GM19463 (cell line): ENCODE measurements around the gene SIGLEC12.
"Not testable (repeated sequence)": the region's sequence is repeated elsewhere in the genome, so short reads cannot be mapped to it uniquely, and the experiment has no call there.

Source experiments
- ATAC-seq: cut with Tn5 transposase; IDR thresholded peaks from one replicate; pipeline ENCODE4 v1.9.1; 2021; ENCODE audit warnings: mild to moderate bottlenecking, moderate library complexity; ENCODE audit not compliant: unreplicated experiment

Gene SIGLEC12

DNA sequence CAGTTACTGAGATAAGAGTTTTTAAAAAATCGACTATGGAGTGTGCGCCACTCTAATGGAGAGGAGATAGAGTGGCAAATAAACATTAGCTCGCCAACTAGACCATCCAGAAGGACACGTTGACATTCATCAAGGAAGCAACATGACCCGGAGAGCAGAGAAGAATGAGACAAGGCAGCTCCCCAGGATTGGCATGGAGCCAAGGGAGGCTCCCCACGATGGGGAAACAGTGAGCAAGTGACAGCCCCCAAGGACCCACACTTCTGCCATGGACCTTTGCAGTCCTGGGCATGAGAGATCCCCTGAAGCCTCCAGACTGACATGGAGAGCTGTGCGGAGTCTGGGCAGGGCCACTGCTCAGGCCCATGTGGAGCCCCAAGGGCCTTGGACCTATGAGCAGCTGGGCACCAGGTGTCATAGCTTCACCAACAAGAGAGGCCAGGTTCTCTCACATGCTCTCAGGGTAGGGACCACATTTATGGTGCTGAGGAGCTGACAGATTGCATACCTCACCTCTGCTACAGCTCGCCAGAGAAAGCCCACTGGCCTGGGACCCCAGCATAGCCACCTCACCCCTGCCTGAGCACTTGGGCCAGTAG lies 23.2 kb upstream of the SIGLEC12 start:
- ATAC-seq = no peak

- ATAC-seq = no peak
Measured at GRCh38 chr19:51521781-51522180, 20.2 kb upstream of the SIGLEC12 start.

- ATAC-seq = no peak
Measured at GRCh38 chr19:51521357-51521756, 19.8 kb upstream of the SIGLEC12 start.

GRCh38 chr19:51520728-51521127 lies 19.1 kb upstream of the SIGLEC12 start:
- no peak for ATAC-seq

GRCh38 chr19:51514866-51515481 lies 13.4 kb upstream of the SIGLEC12 start:
- ATAC-seq = no peak

- no peak for ATAC-seq
Measured at GRCh38 chr19:51513968-51514367, 12.4 kb upstream of the SIGLEC12 start.

- no peak for ATAC-seq
Measured at GRCh38 chr19:51511353-51511752, 9.8 kb upstream of the SIGLEC12 start.

GRCh38 chr19:51509823-51510660 lies 8.4 kb upstream of the SIGLEC12 start:
- no peak for ATAC-seq

GRCh38 chr19:51508059-51508733 lies 6.6 kb upstream of the SIGLEC12 start:
- ATAC-seq = no peak

DNA sequence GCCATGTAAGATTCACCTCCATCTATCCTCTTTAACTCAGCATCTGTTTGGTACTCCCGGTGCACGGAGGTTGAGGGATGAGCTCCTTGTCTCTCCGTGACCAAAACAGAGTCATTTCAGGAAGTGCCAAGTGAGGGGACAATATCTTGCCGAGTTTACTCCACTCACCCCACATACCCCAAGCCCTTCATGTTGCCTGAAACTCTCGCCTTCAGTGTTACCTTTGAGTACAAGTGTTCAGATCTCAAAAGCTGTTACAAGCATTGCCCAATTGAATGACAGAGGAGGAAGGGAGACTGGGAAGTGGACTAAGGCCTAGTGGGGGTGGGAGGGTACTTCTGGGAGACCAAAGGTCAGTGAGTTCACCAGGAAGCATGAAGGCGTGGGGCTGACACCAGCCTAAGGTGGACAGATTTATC lies 6.0 kb upstream of the SIGLEC12 start:
- ATAC-seq = no peak

DNA sequence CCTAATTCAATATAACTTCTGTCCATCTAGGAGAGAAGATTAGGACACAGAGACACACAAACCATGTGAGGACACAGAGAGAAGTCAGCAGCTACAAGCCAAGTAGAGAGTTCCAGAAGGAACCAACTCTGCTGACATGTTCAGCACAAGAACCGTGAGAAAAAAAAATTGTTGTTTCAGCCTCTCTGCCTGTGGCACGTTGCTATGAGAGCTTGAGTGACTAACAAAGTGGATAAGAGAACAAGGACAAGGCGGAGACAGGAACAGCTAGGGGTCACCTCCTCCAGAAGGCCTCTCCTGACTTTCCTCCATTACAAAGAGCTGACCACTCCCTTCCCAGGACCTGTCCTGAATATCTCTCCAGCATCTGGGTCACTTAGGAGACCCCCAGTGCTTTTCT lies 5.6 kb upstream of the SIGLEC12 start:
- no peak for ATAC-seq

DNA sequence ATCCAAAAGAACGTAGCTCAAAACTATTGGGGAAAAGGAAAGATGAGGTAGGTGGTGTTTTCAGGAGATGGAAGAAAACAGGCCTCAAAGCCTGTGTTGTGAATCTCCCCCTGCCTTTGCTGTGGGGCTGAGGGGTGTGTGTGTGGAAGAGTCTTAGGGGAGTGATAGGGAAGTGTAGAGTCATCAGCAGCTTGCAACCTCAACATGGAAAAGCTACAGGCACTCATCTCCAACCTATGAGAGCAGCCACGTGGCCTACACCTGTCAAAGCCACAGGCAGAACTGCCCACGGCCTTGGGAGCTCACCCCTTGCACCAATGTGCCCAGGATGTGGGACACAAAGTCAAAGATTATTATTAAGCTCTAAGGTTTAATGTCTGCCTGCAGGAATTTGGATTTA lies 4.3 kb upstream of the SIGLEC12 start:
- ATAC-seq = no peak

GRCh38 chr19:51503896-51504295 lies 2.3 kb upstream of the SIGLEC12 start:
- no peak for ATAC-seq

- ATAC-seq = no peak
Measured at GRCh38 chr19:51503286-51503817, 1.8 kb upstream of the SIGLEC12 start.

GRCh38 chr19:51500931-51501330 lies 669 bp downstream of the SIGLEC12 start:
- ATAC-seq = not testable (repeated sequence)

- ATAC-seq = no peak
Measured at GRCh38 chr19:51497666-51498065, 3.9 kb downstream of the SIGLEC12 start.

DNA sequence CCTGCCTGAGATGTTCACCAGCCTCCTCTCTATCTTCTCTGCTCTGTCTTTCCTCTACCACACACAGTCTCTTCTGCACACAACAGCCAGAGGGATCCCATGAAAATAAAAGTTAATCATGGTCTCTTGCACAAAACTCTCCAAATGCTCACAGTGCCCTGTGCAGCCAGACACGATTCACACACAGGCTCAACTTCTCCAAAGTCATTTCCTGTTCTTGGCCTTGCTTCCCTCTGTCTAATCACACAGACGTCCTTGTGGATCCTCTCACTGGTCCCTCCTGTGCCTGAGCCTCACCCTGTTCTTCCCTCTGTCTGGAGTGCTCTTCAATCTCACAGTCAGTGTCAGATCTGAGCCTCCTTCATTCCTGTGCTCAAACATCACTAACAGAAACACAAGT lies 7.8 kb downstream of the SIGLEC12 start:
- no peak for ATAC-seq

- ATAC-seq = no peak
Measured at GRCh38 chr19:51491586-51491985, 10.0 kb downstream of the SIGLEC12 start.

GRCh38 chr19:51490676-51491075 lies 10.9 kb downstream of the SIGLEC12 start:
- no peak for ATAC-seq

DNA sequence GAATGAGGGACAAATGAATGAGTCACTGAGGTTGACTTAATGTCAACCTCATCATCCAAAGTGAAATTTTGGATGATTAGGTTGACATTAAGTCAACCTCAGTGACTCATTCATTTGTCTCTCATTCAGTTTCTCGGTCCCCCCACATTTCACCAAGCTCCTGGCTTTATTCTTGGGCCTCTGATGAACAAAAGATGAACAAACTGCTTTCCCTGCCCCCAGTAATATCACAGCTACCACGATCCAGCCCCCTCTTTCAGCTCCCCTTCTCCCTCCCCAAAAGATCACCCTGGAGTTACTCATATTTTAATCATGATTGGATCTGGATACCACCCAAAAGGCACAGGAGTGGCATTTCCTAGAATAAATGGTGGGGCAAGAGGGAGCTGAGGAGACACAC lies 12.5 kb downstream of the SIGLEC12 start:
- no peak for ATAC-seq

DNA sequence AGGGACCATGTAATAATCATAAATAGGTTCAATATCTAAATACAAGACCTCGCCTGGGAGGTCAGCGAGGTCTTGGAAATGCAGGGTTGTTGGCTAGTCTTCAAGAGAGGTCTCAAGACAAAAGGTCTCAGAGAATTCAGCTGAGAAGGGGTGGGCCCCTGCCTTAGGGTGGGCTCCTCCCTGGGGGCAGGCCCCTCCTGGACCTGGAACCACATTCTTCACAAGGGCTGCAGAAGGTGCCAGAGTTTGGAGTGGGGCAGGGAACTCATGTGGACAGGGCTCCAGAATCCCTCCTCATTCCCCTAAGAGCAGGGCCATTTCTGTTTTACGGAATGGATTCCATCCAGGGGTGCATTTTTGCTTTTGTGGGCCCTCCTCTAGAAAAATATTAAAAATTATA lies 13.1 kb downstream of the SIGLEC12 start:
- ATAC-seq = no peak
